Measurements from ENCODE around the gene TMEM150C. TPM values are rescaled to one million over a fixed set of nuclear protein-coding genes. Genes with fewer than 3 reads are reported as not detected.

Gene TMEM150C
- total RNA-seq, 6 experiments from 2014 or later, result 3.5 to 11.8 (median 6.8) TPM

GRCh38 chr4:82604522-82604921 lies 42.7 kb upstream of the TMEM150C start:
- 86% methylated on average over 1 of the region's 1 CpG for WGBS (ENCODE audit: insufficient coverage, low coverage, low lambda C conversion rate, missing lambda C conversion rate)
- DNase-seq, result no peak

DNA sequence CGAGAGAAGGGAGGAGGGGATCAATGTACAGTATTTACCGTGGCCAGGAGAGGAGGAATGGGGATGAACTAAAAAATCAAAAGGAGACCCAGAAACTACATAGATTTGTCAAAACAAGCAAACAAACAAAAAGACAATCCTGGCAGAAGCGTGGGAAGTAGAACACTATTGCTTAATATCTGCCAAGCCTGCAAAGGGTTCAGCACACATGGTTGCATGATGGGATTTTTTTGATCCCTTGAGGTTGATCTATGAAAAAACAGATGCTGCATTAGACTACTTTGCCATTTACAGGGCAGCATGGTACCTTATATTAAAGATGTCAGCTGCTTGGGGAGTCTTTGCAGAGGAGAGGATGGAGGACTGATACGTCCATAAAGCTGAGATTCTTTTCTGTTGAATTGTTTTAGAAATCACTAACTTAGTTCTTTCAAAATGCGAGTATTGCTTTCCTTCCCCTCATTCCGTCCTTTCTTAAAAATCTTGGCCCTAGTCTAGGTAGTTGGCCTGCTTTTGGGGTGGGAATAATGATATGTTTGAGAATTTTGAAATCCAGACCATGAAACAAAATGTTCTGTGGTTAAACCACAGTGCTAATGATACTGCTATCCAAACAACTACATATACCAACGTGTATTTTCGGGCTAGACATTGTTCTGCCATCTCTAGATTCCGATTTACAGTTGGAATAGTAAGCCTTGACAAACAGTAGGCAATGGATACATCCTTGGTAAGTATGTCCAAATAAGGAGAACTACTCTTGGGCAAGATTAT lies 39.6 kb upstream of the TMEM150C start:
- Histone ChIP-seq H3K27ac (no peak overlapping the region), H3K4me3 (no peak overlapping the region), H3K9me3 (no peaks in the 10 kb centered on the region), H3K27me3 (no peaks in the 10 kb centered on the region), H3K4me1 (no peaks in the 10 kb centered on the region), H3K36me3 (no peaks in the 10 kb centered on the region)
- intact Hi-C loops (cut with DNase I), result no loop called here
- TF ChIP-seq POLR2A (IDR thresholded peaks at IDR 0.05), result no peak
- TF ChIP-seq, protein P1, sequence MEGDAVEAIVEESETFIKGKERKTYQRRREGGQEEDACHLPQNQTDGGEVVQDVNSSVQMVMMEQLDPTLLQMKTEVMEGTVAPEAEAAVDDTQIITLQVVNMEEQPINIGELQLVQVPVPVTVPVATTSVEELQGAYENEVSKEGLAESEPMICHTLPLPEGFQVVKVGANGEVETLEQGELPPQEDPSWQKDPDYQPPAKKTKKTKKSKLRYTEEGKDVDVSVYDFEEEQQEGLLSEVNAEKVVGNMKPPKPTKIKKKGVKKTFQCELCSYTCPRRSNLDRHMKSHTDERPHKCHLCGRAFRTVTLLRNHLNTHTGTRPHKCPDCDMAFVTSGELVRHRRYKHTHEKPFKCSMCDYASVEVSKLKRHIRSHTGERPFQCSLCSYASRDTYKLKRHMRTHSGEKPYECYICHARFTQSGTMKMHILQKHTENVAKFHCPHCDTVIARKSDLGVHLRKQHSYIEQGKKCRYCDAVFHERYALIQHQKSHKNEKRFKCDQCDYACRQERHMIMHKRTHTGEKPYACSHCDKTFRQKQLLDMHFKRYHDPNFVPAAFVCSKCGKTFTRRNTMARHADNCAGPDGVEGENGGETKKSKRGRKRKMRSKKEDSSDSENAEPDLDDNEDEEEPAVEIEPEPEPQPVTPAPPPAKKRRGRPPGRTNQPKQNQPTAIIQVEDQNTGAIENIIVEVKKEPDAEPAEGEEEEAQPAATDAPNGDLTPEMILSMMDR (IDR thresholded peaks at IDR 0.05), result no peak
- no peak for DNase-seq
- 55% methylated on average over 9 of the region's 9 CpGs for WGBS (ENCODE audit: insufficient coverage, low coverage, low lambda C conversion rate, missing lambda C conversion rate)
- ATAC-seq, result peak; percentile 48 to 69 (median 64)

More at GRCh38 chr4:82604522-82604921, 42.7 kb upstream of the TMEM150C start:
- no peaks in the 10 kb centered on the region for H3K9me3 ChIP-seq
- ATAC-seq, result no peak
- no peak overlapping the region for H3K27ac ChIP-seq
- H3K4me3 ChIP-seq, result no peak overlapping the region
- intact Hi-C loops (cut with DNase I), result no loop called here
- TF ChIP-seq, protein P1 (IDR thresholded peaks at IDR 0.05), result no peak
- TF ChIP-seq POLR2A (IDR thresholded peaks at IDR 0.05), result no peak
- H3K36me3 ChIP-seq, result no peaks in the 10 kb centered on the region
- H3K27me3 ChIP-seq, result no peaks in the 10 kb centered on the region
- no peaks in the 10 kb centered on the region for H3K4me1 ChIP-seq

- Histone ChIP-seq H3K4me1 (no peaks in the 10 kb centered on the region), H3K9me3 (no peaks in the 10 kb centered on the region), H3K4me3 (no peak overlapping the region), H3K36me3 (no peaks in the 10 kb centered on the region), H3K27me3 (no peaks in the 10 kb centered on the region), H3K27ac (no peak overlapping the region)
- peak; percentile 45 to 63 (median 60) for ATAC-seq
- TF ChIP-seq POLR2A (IDR thresholded peaks at IDR 0.05), result no peak
- TF ChIP-seq, protein P1 (IDR thresholded peaks at IDR 0.05), result peak in 1 of 4 donors; percentile 21
- no peak for DNase-seq
- WGBS (ENCODE audit: insufficient coverage, low coverage, low lambda C conversion rate, missing lambda C conversion rate), result 40% methylated on average over 4 of the region's 4 CpGs
- intact Hi-C loops (cut with DNase I), result no loop called here
These were observed 37.5 kb upstream of the TMEM150C start for GRCh38 chr4:82599336-82599735.

DNA sequence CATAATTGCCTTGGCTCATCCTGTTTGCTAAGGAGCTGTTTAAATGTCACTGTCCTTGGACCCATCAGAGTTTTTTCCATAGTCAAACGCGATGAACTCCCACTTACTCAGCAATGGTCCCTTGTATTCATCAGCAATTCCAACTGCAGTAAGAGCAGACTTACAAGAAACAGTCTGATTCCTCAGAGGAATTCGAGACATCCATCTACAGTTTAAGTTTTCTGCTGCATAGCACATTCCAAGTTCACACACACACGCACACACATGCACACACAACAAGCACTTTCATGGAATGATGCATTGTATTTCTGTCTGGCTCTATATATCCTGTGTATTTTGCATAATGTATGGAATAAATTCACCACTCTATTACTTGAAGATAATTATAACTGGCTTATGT lies 32.7 kb upstream of the TMEM150C start:
- no peaks in the 10 kb centered on the region for H3K4me1 ChIP-seq
- H3K27me3 ChIP-seq, result no peaks in the 10 kb centered on the region
- H3K9me3 ChIP-seq, result no peaks in the 10 kb centered on the region
- WGBS (ENCODE audit: insufficient coverage, low coverage, low lambda C conversion rate, missing lambda C conversion rate), result 68% methylated on average over 4 of the region's 4 CpGs
- no peak for TF ChIP-seq POLR2A (IDR thresholded peaks at IDR 0.05)
- TF ChIP-seq, protein P1 (IDR thresholded peaks at IDR 0.05), result no peak
- ATAC-seq, result no peak
- no peak overlapping the region for H3K4me3 ChIP-seq
- intact Hi-C loops (cut with DNase I), result no loop called here
- no peaks in the 10 kb centered on the region for H3K36me3 ChIP-seq
- no peak overlapping the region for H3K27ac ChIP-seq
- no peak for DNase-seq

Data from right lobe of liver (tissue), 6 donors.